Umbilical cord (tissue), 2 donors: ENCODE data around the gene TCF12. TPM values are rescaled to one million over a fixed set of nuclear protein-coding genes. Genes with fewer than 3 reads are reported as not detected.
A peak's percentile ranks its signal among the peaks of the same experiment; 100 is the strongest.

Experiments
- DNase-seq: peaks from one replicate; pipeline ENCODE4 v3.0.0-alpha.2; 2015; ENCODE audit warnings: low spot score
- total RNA-seq: library from RNA; depleted of rRNA; stranded (reverse); fragments of >200 nt; gene quantifications from one replicate; pipeline ENCODE4 v1.2.3, GENCODE V29; 2014; ENCODE audit warnings: low replicate concordance; ENCODE audit not compliant: insufficient read depth

Gene TCF12
- total RNA-seq, 1 donor from 2014 or later, result 119 TPM

GRCh38 chr15:57290826-57291225 lies 372.4 kb downstream of the TCF12 start:
- DNase-seq, result no peak

- no peak for DNase-seq
Measured at GRCh38 chr15:57296473-57297162, 378.2 kb downstream of the TCF12 start.

GRCh38 chr15:57297163-57297593 lies 378.7 kb downstream of the TCF12 start:
- no peak for DNase-seq

- no peak for DNase-seq
Measured at GRCh38 chr15:57297630-57298029, 379.2 kb downstream of the TCF12 start.

- DNase-seq, result no peak
Measured at GRCh38 chr15:57298204-57298603, 379.8 kb downstream of the TCF12 start.

- DNase-seq, result no peak
Measured at GRCh38 chr15:57298843-57299550, 380.6 kb downstream of the TCF12 start.

GRCh38 chr15:57301307-57301706 lies 382.9 kb downstream of the TCF12 start:
- DNase-seq, result no peak

GRCh38 chr15:57302640-57303257 lies 384.3 kb downstream of the TCF12 start:
- DNase-seq, result no peak

GRCh38 chr15:57305009-57305408 lies 386.6 kb downstream of the TCF12 start:
- DNase-seq, result no peak

- peak; percentile 78 for DNase-seq
Measured at GRCh38 chr15:57306161-57306943, 387.9 kb downstream of the TCF12 start.

GRCh38 chr15:57306944-57307411 lies 388.5 kb downstream of the TCF12 start:
- no peak for DNase-seq

- DNase-seq, result no peak
Measured at GRCh38 chr15:57307527-57308169, 389.2 kb downstream of the TCF12 start.

GRCh38 chr15:57308170-57308545 lies 389.7 kb downstream of the TCF12 start:
- DNase-seq, result no peak

GRCh38 chr15:57309856-57310760 lies 391.7 kb downstream of the TCF12 start:
- peak; percentile 57 for DNase-seq

- no peak for DNase-seq
Measured at GRCh38 chr15:57310876-57311275, 392.4 kb downstream of the TCF12 start.

- DNase-seq, result no peak
Measured at GRCh38 chr15:57312006-57312317, 393.5 kb downstream of the TCF12 start.

- peak; percentile 84 for DNase-seq
Measured at GRCh38 chr15:57312318-57313133, 394.1 kb downstream of the TCF12 start.

- no peak for DNase-seq
Measured at GRCh38 chr15:57313134-57313483, 394.7 kb downstream of the TCF12 start.

GRCh38 chr15:57314221-57314620 lies 395.8 kb downstream of the TCF12 start:
- no peak for DNase-seq

GRCh38 chr15:57316451-57316850 lies 398.0 kb downstream of the TCF12 start:
- no peak for DNase-seq
